SU-DHL-6 (cell line): Measurements from ENCODE around the gene GCNT4.

Source experiments
- H2AFZ ChIP-seq: fragments of 200-600 bp; sonication (generic); 2 replicates; pipeline ENCODE4 v1.6.1; 2014; ENCODE audit warnings: low read depth, mild to moderate bottlenecking, moderate library complexity, mixed read lengths, antibody characterized with exemption, low read length; ENCODE audit not compliant: severe bottlenecking
- H3F3A ChIP-seq: fragments of 200-600 bp; shearing (Covaris generic); 2 replicates; pipeline ENCODE4 v1.6.0; 2016; ENCODE audit warnings: antibody characterized with exemption, mild to moderate bottlenecking; ENCODE audit not compliant: insufficient read depth
- H3K27ac ChIP-seq: fragments of 200-600 bp; sonication (generic); 2 replicates; pipeline ENCODE4 v1.5.1; 2016; ENCODE audit warnings: low read depth, mild to moderate bottlenecking, low read length, moderate library complexity, mixed read lengths
- H3K27me3 ChIP-seq: fragments of 200-600 bp; sonication (generic), shearing (Covaris generic); 2 replicates; pipeline ENCODE4 v1.6.0; 2014; ENCODE audit warnings: mild to moderate bottlenecking, low read length
- H3K36me3 ChIP-seq: fragments of 200-600 bp; sonication (generic); 2 replicates; pipeline ENCODE4 v1.6.1; 2014; ENCODE audit warnings: mild to moderate bottlenecking, low read length, mixed read lengths
- H3K4me2 ChIP-seq: fragments of 300-600, 200-600 bp; shearing (Covaris generic), sonication (generic); 2 replicates; pipeline ENCODE4 v1.6.0; 2014; ENCODE audit warnings: low read length, low read depth, mild to moderate bottlenecking; ENCODE audit not compliant: poor library complexity, severe bottlenecking
- H3K4me3 ChIP-seq: fragments of 200-600 bp; sonication (generic); 2 replicates; pipeline ENCODE4 v1.5.1; 2014; ENCODE audit warnings: antibody characterized with exemption, low read length, mild to moderate bottlenecking, mixed read lengths; ENCODE audit not compliant: insufficient read depth, poor library complexity, severe bottlenecking
- H3K79me2 ChIP-seq: fragments of 200-600 bp; sonication (generic); 2 replicates; pipeline ENCODE4 v1.6.1; 2014; ENCODE audit warnings: mild to moderate bottlenecking, low read length, moderate library complexity; ENCODE audit not compliant: insufficient read depth
- H3K9ac ChIP-seq: fragments of 200-600 bp; sonication (generic); 2 replicates; pipeline ENCODE4 v1.7.0; 2014; ENCODE audit warnings: mild to moderate bottlenecking, low read length
- H3K9me2 ChIP-seq: fragments of 200-600 bp; sonication (generic); replicated peaks from 2 replicates; pipeline ENCODE4 v1.6.1; 2014; ENCODE audit warnings: low read length; ENCODE audit not compliant: insufficient read depth
- H3K9me3 ChIP-seq: fragments of 200-600 bp; sonication (generic); 2 replicates; pipeline ENCODE4 v1.6.1; 2014; ENCODE audit warnings: low read length, mixed read lengths; ENCODE audit not compliant: insufficient read depth
- H4K20me1 ChIP-seq: fragments of 200-600 bp; sonication (generic); 2 replicates; pipeline ENCODE4 v1.6.1; 2014; ENCODE audit warnings: low read depth, mild to moderate bottlenecking, antibody characterized with exemption, low read length, moderate library complexity, mixed read lengths
- CTCF ChIP-seq: fragments of 200-600 bp; sonication (generic); IDR thresholded peaks from one replicate; pipeline ENCODE4 v1.5.1; 2017; ENCODE audit warnings: antibody characterized with exemption, mild to moderate bottlenecking, low read length, moderate library complexity; ENCODE audit not compliant: insufficient read depth, poor library complexity, severe bottlenecking
- EZH2phosphoT487 ChIP-seq: fragments of 200-600 bp; sonication (generic), shearing (Covaris generic); conservative IDR thresholded peaks from 2 replicates; pipeline ENCODE4 v1.6.1; 2018; ENCODE audit warnings: mild to moderate bottlenecking, antibody characterized with exemption, low read length, moderate library complexity, mixed read lengths

The GCNT4 gene

GRCh38 chr5:75037106-75037505, 15.3 kb downstream of the GCNT4 start:
- Histone ChIP-seq H3K9me2 (no peaks in the 10 kb centered on the region), H4K20me1 (no peaks in the 10 kb centered on the region), H3K79me2 (no peaks in the 10 kb centered on the region), H3K9ac (no peak overlapping the region), H3K27me3 (no peaks in the 10 kb centered on the region), H3K36me3 (no peaks in the 10 kb centered on the region), H3K27ac (no peak overlapping the region), H2AFZ (no peak overlapping the region), H3K4me2 (no peak overlapping the region), H3K4me3 (no peak overlapping the region), H3F3A (no peaks in the 10 kb centered on the region), H3K9me3 (no peaks in the 10 kb centered on the region)
- TF ChIP-seq EZH2phosphoT487 (no peak), CTCF (no peak)

GRCh38 chr5:75034137-75034739, 18.1 kb downstream of the GCNT4 start:
- H3K9ac ChIP-seq: no peak overlapping the region
- no peaks in the 10 kb centered on the region for H3K79me2 ChIP-seq
- H3K27me3 ChIP-seq: no peaks in the 10 kb centered on the region
- H3K9me3 ChIP-seq: no peaks in the 10 kb centered on the region
- no peak overlapping the region for H3K4me3 ChIP-seq
- no peaks in the 10 kb centered on the region for H3K36me3 ChIP-seq
- no peaks in the 10 kb centered on the region for H4K20me1 ChIP-seq
- H3F3A ChIP-seq: no peaks in the 10 kb centered on the region
- H2AFZ ChIP-seq: no peak overlapping the region
- no peak overlapping the region for H3K27ac ChIP-seq
- TF ChIP-seq CTCF (no peak), EZH2phosphoT487 (no peak)
- no peak overlapping the region for H3K4me2 ChIP-seq
- no peaks in the 10 kb centered on the region for H3K9me2 ChIP-seq

- H3K4me2 ChIP-seq: no peak overlapping the region
- no peaks in the 10 kb centered on the region for H3K9me3 ChIP-seq
- no peak for TF ChIP-seq EZH2phosphoT487
- no peak for TF ChIP-seq CTCF
- no peaks in the 10 kb centered on the region for H3K9me2 ChIP-seq
- no peaks in the 10 kb centered on the region for H3K36me3 ChIP-seq
- no peaks in the 10 kb centered on the region for H3K79me2 ChIP-seq
- no peak overlapping the region for H3K9ac ChIP-seq
- H3K27me3 ChIP-seq: no peaks in the 10 kb centered on the region
- no peak overlapping the region for H3K27ac ChIP-seq
- no peaks in the 10 kb centered on the region for H4K20me1 ChIP-seq
- no peak overlapping the region for H2AFZ ChIP-seq
- H3F3A ChIP-seq: no peaks in the 10 kb centered on the region
- no peak overlapping the region for H3K4me3 ChIP-seq
Measured at GRCh38 chr5:75031366-75031765, 21.0 kb downstream of the GCNT4 start.
